NCI-H1694 (cell line): ENCODE results near the gene NUP155.
"Not testable (repeated sequence)": the region's sequence is repeated elsewhere in the genome, so short reads cannot be mapped to it uniquely, and the experiment has no call there.

Experiments used
- DNase-seq: peaks from one replicate; lab custom pipeline; 2025; lab: John Stamatoyannopoulos, UW

NUP155 gene

GRCh38 chr5:37370864-37371726, at the start of gene NUP155:
Gene NUP155, minus strand, starts transcription at chr5:37371106. Its CDS starts 129 bp downstream, at chr5:37370977.
- DNase-seq: peak; percentile 99

DNA sequence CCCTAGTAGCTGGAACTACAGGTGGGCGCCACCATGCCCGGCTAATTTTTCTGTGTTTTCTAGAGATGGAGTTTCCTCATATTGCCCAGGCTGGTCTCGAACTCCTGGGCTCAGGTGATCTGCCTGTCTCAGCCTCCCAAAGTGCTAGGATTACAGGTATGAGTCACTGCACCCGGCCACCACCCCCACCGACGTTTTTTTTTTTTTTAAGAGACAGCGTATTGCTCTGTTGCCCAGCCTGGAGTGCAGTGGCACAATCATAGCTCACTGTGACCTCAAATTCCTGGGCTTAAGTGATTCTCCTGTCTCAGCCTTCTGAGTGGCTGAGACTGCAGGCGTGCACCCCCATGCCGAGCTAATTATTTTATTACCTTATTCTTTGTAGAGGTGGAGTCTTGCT, 46.4 kb upstream of the NUP155 start:
- DNase-seq: no peak

- DNase-seq: not testable (repeated sequence)
These were observed 44.5 kb upstream of the NUP155 start for GRCh38 chr5:37415456-37415855.

- no peak for DNase-seq
These were observed 41.6 kb upstream of the NUP155 start for GRCh38 chr5:37412515-37412914.

DNA sequence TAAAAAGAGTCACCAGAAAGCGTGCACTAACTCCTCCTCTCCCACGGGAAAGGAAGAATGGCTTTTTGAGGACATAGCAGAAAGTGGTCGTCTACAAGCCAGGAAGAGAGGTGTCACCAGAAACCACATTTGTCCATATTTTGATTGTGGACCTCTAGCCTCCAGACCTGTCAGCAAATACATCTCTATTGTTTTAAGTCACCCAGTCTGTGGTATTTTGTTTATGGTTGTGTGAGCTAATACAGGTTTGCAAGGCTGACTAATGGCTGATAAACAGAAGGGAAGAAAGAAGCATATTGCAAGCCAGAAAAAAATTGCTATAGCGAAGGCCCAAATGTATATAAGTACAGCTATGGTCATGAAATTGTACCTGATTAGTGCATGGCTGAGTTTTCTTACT, 29.6 kb upstream of the NUP155 start:
- DNase-seq: no peak

GRCh38 chr5:37396352-37396751, 25.4 kb upstream of the NUP155 start:
- no peak for DNase-seq

DNA sequence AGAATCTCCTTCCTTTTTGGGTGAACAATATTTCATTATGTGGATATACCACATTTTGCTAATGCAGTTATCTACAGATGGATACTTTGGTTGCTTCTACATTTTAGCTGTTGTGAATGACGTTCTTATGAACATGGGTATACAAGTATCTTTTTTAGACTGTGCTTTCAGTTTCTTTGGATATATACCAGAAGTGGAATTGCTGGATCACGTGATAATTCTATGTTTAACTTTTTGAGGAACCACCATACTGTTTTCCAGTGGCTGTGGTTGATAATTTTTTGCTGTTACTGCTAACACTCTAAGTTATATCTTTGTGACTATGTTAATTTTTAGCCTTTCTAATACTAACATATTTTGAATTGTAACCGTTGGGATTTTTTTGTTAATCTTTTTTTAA, 20.7 kb upstream of the NUP155 start:
- DNase-seq: no peak

GRCh38 chr5:37379100-37379628, 8.3 kb upstream of the NUP155 start, which contains the start of gene WDR70:
Gene WDR70, plus strand, starts transcription at chr5:37379318. Its CDS starts 50 bp downstream, at chr5:37379368.
- DNase-seq: peak; percentile 88

- DNase-seq: not testable (repeated sequence)
These were observed 7.2 kb upstream of the NUP155 start for GRCh38 chr5:37378066-37378465.

- DNase-seq: no peak
These were observed 4.2 kb upstream of the NUP155 start for GRCh38 chr5:37375091-37375490.

GRCh38 chr5:37370550-37370863, 399 bp downstream of the NUP155 start:
- DNase-seq: peak; percentile 42

DNA sequence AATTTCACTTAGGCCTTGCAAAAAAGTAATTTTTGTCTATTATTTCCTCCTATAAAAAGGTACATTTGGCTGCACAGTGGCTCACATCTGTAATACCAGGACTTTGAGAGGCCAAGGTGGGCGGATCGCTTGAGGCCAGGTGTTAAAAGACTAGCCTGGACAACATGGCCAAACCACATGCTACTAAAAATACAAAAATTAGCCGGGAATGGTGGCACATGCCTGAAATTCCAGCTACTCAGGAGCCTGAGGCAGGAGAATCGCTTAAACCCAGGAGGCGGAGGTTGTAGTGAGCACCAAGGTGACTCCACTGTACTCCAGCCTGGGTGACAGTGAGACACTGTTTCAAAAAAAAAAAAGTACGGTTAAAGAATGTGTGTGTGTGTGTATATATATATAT, 15.7 kb downstream of the NUP155 start:
- DNase-seq: no peak

DNA sequence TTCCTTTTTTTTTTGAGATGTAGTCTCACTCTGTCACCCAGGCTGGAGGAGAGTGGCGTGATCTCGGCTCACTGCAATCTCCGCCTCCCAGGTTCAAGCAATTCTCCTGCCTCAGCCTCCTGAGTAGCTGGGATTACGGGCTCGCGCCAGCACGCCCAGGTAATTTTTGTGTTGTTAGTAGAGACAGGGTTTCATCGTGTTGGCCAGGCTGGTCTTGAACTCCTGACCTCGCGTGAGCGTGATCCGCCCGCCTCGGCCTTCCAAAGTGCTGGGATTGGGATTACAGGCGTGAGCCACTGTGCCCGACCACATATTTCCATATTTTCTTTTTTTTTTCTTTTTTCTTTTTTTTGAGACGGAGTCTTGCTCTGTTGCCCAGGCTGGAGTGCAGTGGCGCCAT, 28.2 kb downstream of the NUP155 start:
- DNase-seq: not testable (repeated sequence)

GRCh38 chr5:37334754-37335153, 36.2 kb downstream of the NUP155 start:
- DNase-seq: not testable (repeated sequence)

GRCh38 chr5:37326536-37326935, 44.4 kb downstream of the NUP155 start:
- DNase-seq: no peak

DNA sequence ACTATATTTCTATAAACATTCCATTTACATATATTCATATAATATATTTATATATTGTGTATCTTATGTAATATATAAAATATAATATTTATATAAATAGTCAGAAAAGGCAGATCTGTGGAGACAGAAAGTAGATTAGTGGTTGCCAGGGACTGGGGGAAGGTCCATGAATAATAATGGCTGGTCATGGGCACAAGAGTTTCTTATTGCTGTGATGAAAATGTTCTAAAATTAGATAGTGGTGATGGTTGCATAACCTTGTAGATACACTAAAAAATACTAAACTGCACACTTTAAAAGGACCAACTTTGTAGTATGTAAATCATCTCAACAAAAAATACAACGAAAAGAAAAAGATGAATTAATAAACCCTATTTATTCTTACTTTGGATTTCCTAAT, 47.3 kb downstream of the NUP155 start:
- DNase-seq: no peak

GRCh38 chr5:37319037-37319782, 51.7 kb downstream of the NUP155 start:
- no peak for DNase-seq

- DNase-seq: no peak
These were observed 54.9 kb downstream of the NUP155 start for GRCh38 chr5:37316027-37316426.

GRCh38 chr5:37310360-37310759, 60.5 kb downstream of the NUP155 start:
- no peak for DNase-seq

- DNase-seq: no peak
These were observed 62.1 kb downstream of the NUP155 start for GRCh38 chr5:37308793-37309192.

- no peak for DNase-seq
These were observed 66.0 kb downstream of the NUP155 start for GRCh38 chr5:37304888-37305287.

DNA sequence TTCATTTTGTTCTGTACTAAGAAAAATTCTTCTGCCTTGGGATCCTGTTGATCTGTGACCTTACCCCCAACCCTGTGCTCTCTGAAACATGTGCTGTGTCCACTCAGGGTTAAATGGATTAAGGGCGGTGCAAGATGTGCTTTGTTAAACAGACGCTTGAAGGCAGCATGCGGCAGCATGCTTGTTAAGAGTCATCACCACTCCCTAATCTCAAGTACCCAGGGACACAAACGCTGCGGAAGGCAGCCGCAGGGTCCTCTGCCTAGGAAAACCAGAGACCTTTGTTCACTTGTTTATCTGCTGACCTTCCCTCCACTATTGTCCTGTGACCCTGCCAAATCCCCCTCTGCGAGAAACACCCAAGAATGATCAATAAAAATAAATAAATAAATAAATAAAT, 74.6 kb downstream of the NUP155 start:
- not testable (repeated sequence) for DNase-seq

DNA sequence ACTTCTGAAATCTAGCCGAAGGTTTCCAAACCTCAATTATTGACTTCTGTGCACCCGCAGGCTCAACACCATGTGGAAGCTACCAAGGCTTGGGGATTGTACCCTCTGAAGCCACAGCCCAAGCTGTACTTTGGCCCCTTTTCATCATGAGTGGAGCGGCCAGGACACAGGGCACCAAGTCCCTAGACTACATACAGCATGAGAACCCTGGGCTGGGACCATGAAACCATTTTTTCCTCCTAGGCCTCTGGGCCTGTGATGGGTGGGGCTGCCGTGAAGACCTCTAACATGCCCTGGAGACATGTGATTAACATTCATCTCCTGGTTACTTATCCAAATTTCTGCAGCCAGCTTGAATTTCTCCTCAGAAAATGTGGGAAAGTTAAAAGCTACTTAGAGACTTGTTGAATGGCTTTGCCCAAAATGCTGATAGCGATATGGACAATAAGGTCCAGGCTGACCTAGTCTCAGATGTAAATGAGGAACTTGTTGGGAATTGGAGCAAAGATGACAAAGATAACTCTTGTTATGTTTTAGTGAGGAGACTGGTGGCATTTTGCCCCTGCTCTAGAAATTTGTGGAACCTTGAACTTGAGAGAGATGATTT, 87.6 kb downstream of the NUP155 start:
- DNase-seq: no peak
